Measurements from ENCODE around the gene CCDC60.

GRCh38 chr12:119556854-119557253 is 222.3 kb downstream of the CCDC60 start:
- TF ChIP-seq CTCF (IDR thresholded peaks at IDR 0.05) (no peak), POLR2A (IDR thresholded peaks at IDR 0.05) (no peak)
